ENCODE data around the gene STK40. TPM values are rescaled to one million over a fixed set of nuclear protein-coding genes. Genes with fewer than 3 reads are reported as not detected.

Gene STK40
- total RNA-seq, 2 donors from 2014 or later = 60.3 to 61.5 TPM

GRCh38 chr1:36344395-36344680 is 41.4 kb downstream of the STK40 start:
- ATAC-seq (ENCODE audit: insufficient number of reproducible peaks, low FRiP score, low read depth) (no peak), DNase-seq (ENCODE audit: low spot score) (no peak)
- H3K27ac ChIP-seq = peak overlapping the region; percentile 49 to 93
- H3K4me3 ChIP-seq = no peak overlapping the region
- no peak for TF ChIP-seq CTCF (IDR thresholded peaks at IDR 0.05)
- no peaks in the 10 kb centered on the region for H3K9me3 ChIP-seq
- H3K27me3 ChIP-seq (replicated peaks; ENCODE audit: insufficient read depth) = no peaks in the 10 kb centered on the region
- H3K4me1 ChIP-seq (ENCODE audit: control insufficient read depth in 1 of 2, low read depth in 2 of 2) = peaks cover 10 to 15% of the 10 kb centered on the region in 2 donors
- peaks cover 65% of the 10 kb centered on the region for H3K36me3 ChIP-seq

GRCh38 chr1:36343651-36344394 is 41.9 kb downstream of the STK40 start:
- no peak overlapping the region for H3K4me3 ChIP-seq
- peaks cover 63% of the 10 kb centered on the region for H3K36me3 ChIP-seq
- peak overlapping the region; percentile 74 to 93 for H3K27ac ChIP-seq
- peaks cover 7 to 10% of the 10 kb centered on the region in 2 donors for H3K4me1 ChIP-seq (ENCODE audit: control insufficient read depth in 1 of 2, low read depth in 2 of 2)
- ATAC-seq (ENCODE audit: insufficient number of reproducible peaks, low FRiP score, low read depth) (no peak), DNase-seq (ENCODE audit: low spot score) (no peak)
- no peaks in the 10 kb centered on the region for H3K9me3 ChIP-seq
- no peaks in the 10 kb centered on the region for H3K27me3 ChIP-seq (replicated peaks; ENCODE audit: insufficient read depth)
- no peak for TF ChIP-seq CTCF (IDR thresholded peaks at IDR 0.05)

GRCh38 chr1:36342426-36343185 is 43.1 kb downstream of the STK40 start:
- ATAC-seq (ENCODE audit: insufficient number of reproducible peaks, low FRiP score, low read depth) = peak; percentile 83
- H3K27ac ChIP-seq = peak overlapping the region; percentile 74 to 93
- peaks cover 51% of the 10 kb centered on the region for H3K36me3 ChIP-seq
- H3K9me3 ChIP-seq = no peaks in the 10 kb centered on the region
- peaks cover 7 to 10% of the 10 kb centered on the region in 2 donors for H3K4me1 ChIP-seq (ENCODE audit: control insufficient read depth in 1 of 2, low read depth in 2 of 2)
- no peak overlapping the region for H3K4me3 ChIP-seq
- H3K27me3 ChIP-seq (replicated peaks; ENCODE audit: insufficient read depth) = no peaks in the 10 kb centered on the region
- TF ChIP-seq CTCF (IDR thresholded peaks at IDR 0.05) = peak; percentile 63
- DNase-seq (ENCODE audit: low spot score) = no peak

GRCh38 chr1:36341626-36342320 is 44.0 kb downstream of the STK40 start:
- peaks cover 7 to 10% of the 10 kb centered on the region in 2 donors for H3K4me1 ChIP-seq (ENCODE audit: control insufficient read depth in 1 of 2, low read depth in 2 of 2)
- H3K27me3 ChIP-seq (replicated peaks; ENCODE audit: insufficient read depth) = no peaks in the 10 kb centered on the region
- no peak overlapping the region for H3K4me3 ChIP-seq
- peaks cover 45% of the 10 kb centered on the region for H3K36me3 ChIP-seq
- no peaks in the 10 kb centered on the region for H3K9me3 ChIP-seq
- peak overlapping the region; percentile 74 to 93 for H3K27ac ChIP-seq
- DNase-seq (ENCODE audit: low spot score) (no peak), ATAC-seq (ENCODE audit: insufficient number of reproducible peaks, low FRiP score, low read depth) (no peak)
- TF ChIP-seq CTCF (IDR thresholded peaks at IDR 0.05) = no peak

GRCh38 chr1:36339615-36340014 is 46.1 kb downstream of the STK40 start:
- Histone ChIP-seq H3K36me3 (peaks cover 29% of the 10 kb centered on the region), H3K9me3 (no peaks in the 10 kb centered on the region), H3K27me3 (replicated peaks; ENCODE audit: insufficient read depth) (no peaks in the 10 kb centered on the region), H3K27ac (no peak overlapping the region), H3K4me1 (ENCODE audit: control insufficient read depth in 1 of 2, low read depth in 2 of 2) (peaks cover 7 to 10% of the 10 kb centered on the region in 2 donors), H3K4me3 (no peak overlapping the region)
- no peak for DNase-seq (ENCODE audit: low spot score)
- no peak for ATAC-seq (ENCODE audit: insufficient number of reproducible peaks, low FRiP score, low read depth)
- no peak for TF ChIP-seq CTCF (IDR thresholded peaks at IDR 0.05)

All from thoracic aorta (tissue), 2 donors.